Heart right ventricle (tissue), 16 donors: ENCODE data around the gene BCAS4. TPM values are rescaled to one million over a fixed set of nuclear protein-coding genes. Genes with fewer than 3 reads are reported as not detected.

Source experiments
- ATAC-seq, 8 donors: fragments of 200-7000 bp; cut with Tn5 transposase; one replicate each; pipeline ENCODE4 v1.9.1; 2020; ENCODE audit warnings: mild to moderate bottlenecking in 8 of 8, moderate library complexity in 8 of 8, moderate number of reproducible peaks in 1 of 8
- DNase-seq, 2 donors: peaks; one replicate each; pipeline ENCODE4 v3.0.0-alpha.2; 2020
- H3K27ac ChIP-seq, 10 donors: fragments of 200-600 bp; sonication (generic) in 2 of 10; one replicate each; pipeline versions ENCODE4 v1.5.0 to v1.8.0; 2020 to 2022; ENCODE audit warnings: mild to moderate bottlenecking in 3 of 10
- H3K27me3 ChIP-seq, 7 donors: fragments of 200-600 bp; one replicate each; pipeline ENCODE4 v1.8.0; 2021 to 2022; ENCODE audit warnings: mild to moderate bottlenecking in 2 of 7
- H3K36me3 ChIP-seq, 9 donors: fragments of 200-600 bp; sonication (generic) in 1 of 9; one replicate each; pipeline versions ENCODE4 v1.5.0 to v1.8.0; 2020 to 2022; ENCODE audit warnings: mild to moderate bottlenecking in 2 of 9
- H3K4me1 ChIP-seq, 9 donors: fragments of 200-600 bp; sonication (generic) in 1 of 9; one replicate each; pipeline versions ENCODE4 v1.5.0 to v1.8.0; 2020 to 2022; ENCODE audit warnings: mild to moderate bottlenecking in 4 of 9
- H3K4me3 ChIP-seq, 10 donors: fragments of 200-600 bp; sonication (generic) in 2 of 10; one replicate each; pipeline versions ENCODE4 v1.5.0 to v1.8.0; 2020 to 2022; ENCODE audit warnings: mild to moderate bottlenecking in 7 of 10, moderate library complexity in 2 of 10
- H3K9me3 ChIP-seq, 11 donors: fragments of 200-600 bp in 10 of 11; sonication (generic) in 2 of 11; one replicate each; pipeline versions ENCODE4 v1.5.0 to v1.8.0; 2013 to 2022; ENCODE audit warnings: mild to moderate bottlenecking in 2 of 11, control low read depth in 1 of 11, moderate library complexity in 1 of 11
- WGBS, 2 donors: extraction: QIAGEN DNeasy Blood & Tissue Kit; methylation state at CpG; one replicate each; pipeline ENCODE4 v1.1.7; 2013; ENCODE audit warnings: inconsistent platforms in 1 of 2; 5-methylcytosine and 5-hydroxymethylcytosine counted together
- intact Hi-C, 10 donors: fragments of 100-400 bp; cut with DNase I; formaldehyde crosslinking; loops; one replicate each; pipeline versions ENCODE4 v1.11.1 to v1.14.2; 2022
- polyA plus RNA-seq, 2 donors: library from polyadenylated mRNA; stranded (reverse); fragments of 200-250 nt; gene quantifications; one replicate each; pipeline ENCODE4 v1.2.3, GENCODE V29; 2013
- total RNA-seq, 10 donors: library from RNA; stranded (reverse); fragmentation: NEBNext Ultra II Directional in 3 of 10; extraction: Animal tissue kit (Norgen Biotek cat#: 25700) in 3 of 10; gene quantifications; one replicate each; pipeline versions ENCODE4 v1.2.1 to v1.2.4, GENCODE V29; 2021 to 2023
- TF ChIP-seq, protein P1 (sequence below), 9 donors: fragments of 200-600 bp; sonication (generic) in 2 of 9; IDR thresholded peaks; one replicate each; pipeline versions ENCODE4 v1.5.0 to v1.8.0; 2021 to 2022; ENCODE audit warnings: antibody characterized with exemption in 9 of 9, mild to moderate bottlenecking in 5 of 9, moderate library complexity in 1 of 9
- donor health status: Arrhythmogenic right ventricular cardiomyopathy.
- donor health status: ischemic (EF 13 %, LVEDD 7.1; RV severe dilation, severe dysfunction).
- donor health status: healthy with polysubstance abuse.
- donor health status: DM: no; HTN: yes; CAD: no.
- donor health status: DM: no; HTN: no; CAD: no.
- donor health status: ischemic (EF 25% LVEDD 6.9; RV normal size, moderate dysfunction).
- donor health status: ischemic (EF 25% LVEDD 5.7; RV mildly dilated, moderate dysfunction).
- donor health status: healthy.
- donor health status: DM: yes; HTN: yes; CAD: no.
- donor health status: Ischemic cardiomyopathy.
- donor health status: ischemic (EF 35%, LVEDD 5.7; RV mildly dilated, moderate dysfunction).
- donor health status: nonischemic (EF 11% LVEDD 7.7; RV severe dilation, severe dysfunction).
- donor health status: DM: yes; HTN: yes; CAD: no.
- donor health status: PGD.
- donor health status: ischemic (EF 29% LVEDD 5.4; RV normal size, mild dysfunction).
- donor health status: nonischemic (EF 23%, LVEDD 6.1; RV moderate dilation, normal function).

The BCAS4 gene
- total and polyA plus RNA-seq, 12 donors: 0.54 to 3.6 (median 2.2) TPM

DNA sequence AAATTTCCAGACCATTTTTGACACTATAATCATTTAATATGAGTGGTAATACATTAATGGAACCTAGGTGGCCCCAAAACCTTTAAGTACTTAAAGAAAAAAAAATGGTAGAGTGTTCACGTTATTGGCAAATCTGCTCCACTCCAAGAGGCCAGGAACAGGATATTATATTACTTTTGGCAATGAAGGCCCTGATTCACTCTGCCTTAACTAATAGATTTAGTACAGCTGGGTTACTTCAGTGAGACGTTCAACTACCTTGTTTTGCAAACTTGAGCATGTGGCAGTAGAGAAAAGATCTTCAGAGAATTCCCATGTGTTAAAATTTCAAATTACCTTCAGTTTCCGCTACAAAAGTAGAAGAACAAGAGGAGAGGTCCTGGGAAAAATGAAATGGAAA lies 123.5 kb downstream of the BCAS4 start:
- peak overlapping the region in 1 of 10 donors; percentile 12 for H3K27ac ChIP-seq
- DNase-seq (no peak), ATAC-seq (no peak)
- H3K9me3 ChIP-seq: no peaks in the 10 kb centered on the region
- intact Hi-C loops: loop anchor here in 1 of 10 donors (10.0 kb wide), 1 partner anchor 124 kb away; the partner anchor contains the start of gene BCAS4
- TF ChIP-seq, protein P1, sequence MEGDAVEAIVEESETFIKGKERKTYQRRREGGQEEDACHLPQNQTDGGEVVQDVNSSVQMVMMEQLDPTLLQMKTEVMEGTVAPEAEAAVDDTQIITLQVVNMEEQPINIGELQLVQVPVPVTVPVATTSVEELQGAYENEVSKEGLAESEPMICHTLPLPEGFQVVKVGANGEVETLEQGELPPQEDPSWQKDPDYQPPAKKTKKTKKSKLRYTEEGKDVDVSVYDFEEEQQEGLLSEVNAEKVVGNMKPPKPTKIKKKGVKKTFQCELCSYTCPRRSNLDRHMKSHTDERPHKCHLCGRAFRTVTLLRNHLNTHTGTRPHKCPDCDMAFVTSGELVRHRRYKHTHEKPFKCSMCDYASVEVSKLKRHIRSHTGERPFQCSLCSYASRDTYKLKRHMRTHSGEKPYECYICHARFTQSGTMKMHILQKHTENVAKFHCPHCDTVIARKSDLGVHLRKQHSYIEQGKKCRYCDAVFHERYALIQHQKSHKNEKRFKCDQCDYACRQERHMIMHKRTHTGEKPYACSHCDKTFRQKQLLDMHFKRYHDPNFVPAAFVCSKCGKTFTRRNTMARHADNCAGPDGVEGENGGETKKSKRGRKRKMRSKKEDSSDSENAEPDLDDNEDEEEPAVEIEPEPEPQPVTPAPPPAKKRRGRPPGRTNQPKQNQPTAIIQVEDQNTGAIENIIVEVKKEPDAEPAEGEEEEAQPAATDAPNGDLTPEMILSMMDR (IDR thresholded peaks at IDR 0.05): no peak
- peaks cover 15 to 97% (median 87%) of the 10 kb centered on the region in 9 donors for H3K4me1 ChIP-seq
- 44 to 55% methylated on average over 3 of the region's 3 CpGs for WGBS, 2 donors
- no peak overlapping the region for H3K4me3 ChIP-seq
- peaks cover 0 to 25% (median 0%) of the 10 kb centered on the region in 9 donors for H3K36me3 ChIP-seq
- no peaks in the 10 kb centered on the region for H3K27me3 ChIP-seq

DNA sequence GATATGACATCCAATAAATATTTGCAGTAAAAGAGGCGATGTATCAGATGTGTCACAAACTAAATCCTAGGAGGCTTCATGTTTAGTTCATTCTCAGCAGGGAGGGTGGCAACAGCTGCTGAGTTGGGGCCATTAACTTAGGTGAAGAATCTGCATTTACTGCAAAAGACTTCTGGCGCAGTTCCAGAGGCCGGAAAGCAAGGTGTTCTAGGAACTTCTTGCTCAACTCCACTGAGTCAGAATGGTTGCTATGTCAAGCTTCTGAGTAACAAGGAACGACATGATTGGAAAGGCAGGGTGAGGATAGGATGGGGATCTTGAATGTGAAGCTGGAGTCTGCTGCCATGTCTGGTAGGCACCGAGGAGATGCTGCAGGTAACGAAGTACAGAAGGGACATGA lies 124.7 kb downstream of the BCAS4 start:
- DNase-seq (no peak), ATAC-seq (peak in 1 of 8 donors; percentile 44)
- WGBS, 2 donors: 76 to 79% methylated on average over 6 of the region's 6 CpGs
- Histone ChIP-seq H3K9me3 (no peaks in the 10 kb centered on the region), H3K4me1 (peaks cover 15 to 97% (median 85%) of the 10 kb centered on the region in 9 donors), H3K36me3 (peaks cover 0 to 32% (median 0%) of the 10 kb centered on the region in 9 donors), H3K4me3 (no peak overlapping the region), H3K27ac (no peak overlapping the region), H3K27me3 (no peaks in the 10 kb centered on the region)
- intact Hi-C loops: loop anchor here in 1 of 10 donors (10.0 kb wide), 1 partner anchor 125 kb away; the partner anchor contains the start of gene BCAS4
- TF ChIP-seq, protein P1 (IDR thresholded peaks at IDR 0.05): no peak

DNA sequence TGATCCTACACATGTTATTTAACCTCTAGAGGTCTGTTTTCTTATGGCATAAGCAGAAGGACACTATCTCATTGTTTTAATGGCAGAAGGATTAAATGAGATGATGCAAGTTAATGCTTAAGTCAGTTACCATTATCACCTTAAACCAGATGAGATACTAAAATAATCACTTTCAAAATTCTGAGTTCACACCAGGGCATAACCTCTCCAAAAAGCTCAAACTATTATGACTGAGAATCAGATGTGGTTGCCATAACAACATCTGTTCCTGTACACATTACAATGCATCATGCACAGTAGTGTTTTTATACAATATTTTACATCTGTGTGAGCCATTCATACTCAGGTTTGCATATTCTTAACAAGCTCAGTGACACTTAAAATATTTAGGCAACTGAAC lies 126.1 kb downstream of the BCAS4 start:
- ATAC-seq (no peak), DNase-seq (no peak)
- Histone ChIP-seq H3K27ac (no peak overlapping the region), H3K4me1 (peaks cover 10 to 97% (median 83%) of the 10 kb centered on the region in 9 donors), H3K4me3 (no peak overlapping the region), H3K36me3 (peaks cover 0 to 41% (median 0%) of the 10 kb centered on the region in 9 donors), H3K27me3 (no peaks in the 10 kb centered on the region), H3K9me3 (no peaks in the 10 kb centered on the region)
- TF ChIP-seq, protein P1 (IDR thresholded peaks at IDR 0.05): no peak
- intact Hi-C loops: loop anchor here in 1 of 10 donors (10.0 kb wide), 2 partner anchors 96 to 126 kb away; partner anchors contain the start of gene BCAS4

DNA sequence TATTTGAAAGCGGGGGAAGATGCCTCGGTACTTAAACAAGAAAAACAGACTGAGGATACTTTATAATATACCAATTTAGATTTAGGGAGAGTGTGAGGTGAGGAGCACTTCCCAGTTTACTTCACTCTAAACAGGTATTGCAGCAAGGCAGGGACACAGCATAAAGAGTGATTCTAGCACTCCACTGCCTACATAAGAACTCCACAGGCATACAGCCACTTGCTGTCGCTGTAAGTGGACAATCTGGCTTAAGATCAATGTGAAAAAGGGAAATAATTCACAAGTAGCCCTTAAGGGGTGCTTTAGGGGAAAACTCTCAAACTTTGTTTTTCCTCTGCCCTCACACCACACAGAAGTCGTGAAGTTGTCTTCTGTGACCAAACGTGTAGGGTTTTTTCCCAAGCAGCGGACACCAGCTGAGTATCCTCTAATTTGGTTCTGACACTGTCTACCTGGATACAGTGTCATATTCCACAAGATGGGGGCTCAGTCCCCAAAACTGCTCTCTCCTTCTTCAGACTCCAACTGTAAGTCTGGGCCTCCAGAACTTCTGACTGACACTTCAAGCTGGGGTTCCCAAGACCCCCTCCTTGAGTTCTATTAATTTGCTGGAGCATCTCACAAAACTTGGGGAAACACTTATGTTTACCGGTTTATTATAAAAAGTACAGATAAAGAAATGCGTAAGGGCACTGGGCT lies 127.1 kb downstream of the BCAS4 start:
- intact Hi-C loops: loop anchor here in 1 of 10 donors (10.0 kb wide), 2 partner anchors 97 to 127 kb away; partner anchors contain the start of gene BCAS4
- TF ChIP-seq, protein P1 (IDR thresholded peaks at IDR 0.05): no peak
- H3K27me3 ChIP-seq: no peaks in the 10 kb centered on the region
- ATAC-seq (no peak), DNase-seq (no peak)
- H3K9me3 ChIP-seq: no peaks in the 10 kb centered on the region
- H3K36me3 ChIP-seq: peaks cover 0 to 45% (median 0%) of the 10 kb centered on the region in 9 donors
- H3K27ac ChIP-seq: no peak overlapping the region
- WGBS, 2 donors: 74 to 76% methylated on average over 8 of the region's 8 CpGs
- H3K4me3 ChIP-seq: no peak overlapping the region
- H3K4me1 ChIP-seq: peaks cover 10 to 97% (median 82%) of the 10 kb centered on the region in 9 donors
